ACHN (cell line): ENCODE measurements around the gene ARMC6.

Experiments
- DNase-seq: peaks from one replicate; pipeline ENCODE4 v3.0.0-alpha.2; 2015
- in situ Hi-C: cut with HindIII; loops from 2 replicates; pipeline ENCODE4 v1.10.0; 2017; ENCODE audit warnings: low sequenced_read_pairs, low pct_ligation_motif_present, low pct_unique_long_range_greater_than_20kb

ARMC6 gene

DNA sequence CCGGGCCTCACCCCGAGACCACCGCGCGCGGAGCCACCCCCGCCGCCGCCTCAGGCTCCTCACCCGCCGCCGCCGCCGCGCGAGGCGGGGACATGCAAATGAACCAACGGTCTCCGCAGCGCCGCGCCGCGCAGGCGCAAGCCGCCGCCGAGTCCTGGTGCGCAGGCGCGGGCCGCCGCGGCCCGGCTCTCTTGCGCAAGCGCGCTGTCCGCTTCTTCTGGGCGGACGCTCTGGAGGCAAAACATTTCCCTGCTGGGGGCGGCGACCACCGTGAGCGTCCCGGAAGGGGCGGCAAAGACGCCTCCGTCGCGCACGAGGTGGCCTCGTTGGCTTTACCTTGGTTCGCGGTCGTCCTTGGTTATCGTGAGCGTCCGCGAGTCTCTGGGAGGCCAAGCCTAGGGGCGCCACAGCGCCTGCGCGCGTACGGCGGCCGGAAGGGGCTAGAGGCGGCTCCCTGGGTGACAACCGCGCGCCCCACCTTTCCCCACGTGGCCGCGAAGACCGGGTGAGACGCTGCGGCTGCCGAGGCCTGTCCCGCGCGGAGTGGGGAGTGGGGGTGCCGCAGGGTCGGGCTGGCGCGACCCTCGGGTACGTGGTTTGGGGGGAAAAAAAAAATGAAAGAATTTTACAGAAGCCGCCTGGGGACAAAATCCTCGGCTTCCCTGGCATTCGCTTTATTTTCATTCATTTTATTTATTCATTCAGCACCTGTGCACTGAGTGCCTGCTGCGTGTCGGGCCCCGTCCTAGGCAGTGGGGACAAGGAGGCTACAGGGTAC lies at the start of gene ARMC6, which contains the start of gene SUGP2:
TSS of gene ARMC6 (plus strand) at position 178 of the 778 bp plus-strand sequence. CDS start 607 bp downstream, outside the sequence.
TSS of gene SUGP2 (minus strand) at position 92 of the 778 bp plus-strand sequence. CDS start 2,446 bp downstream, outside the sequence.
- peak; percentile 81 for DNase-seq
- in situ Hi-C loops: no loop called here

DNA sequence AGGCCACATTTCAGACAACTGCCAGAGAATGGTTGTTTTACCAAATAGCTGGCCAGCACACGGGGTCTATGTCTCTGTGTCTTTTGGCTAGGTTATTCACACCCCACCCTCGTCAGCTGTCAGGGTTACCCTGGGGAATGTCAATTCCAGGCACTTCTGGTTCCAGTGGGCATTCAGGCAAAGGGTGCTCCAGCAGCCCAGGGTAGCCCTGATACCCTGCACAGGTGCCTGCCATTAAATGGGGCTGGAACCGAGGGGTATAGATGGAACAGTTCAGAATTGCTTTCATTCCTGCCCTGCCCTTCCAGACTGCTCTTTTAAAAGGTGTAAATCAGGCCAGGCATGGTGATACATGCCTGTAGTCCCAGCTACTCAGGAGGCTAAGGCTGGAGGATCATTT lies 49.2 kb upstream of the ARMC6 start:
- DNase-seq: no peak
- in situ Hi-C loops: no loop called here

GRCh38 chr19:18985257-18985656 lies 48.1 kb upstream of the ARMC6 start:
- in situ Hi-C loops: no loop called here
- DNase-seq: no peak

DNA sequence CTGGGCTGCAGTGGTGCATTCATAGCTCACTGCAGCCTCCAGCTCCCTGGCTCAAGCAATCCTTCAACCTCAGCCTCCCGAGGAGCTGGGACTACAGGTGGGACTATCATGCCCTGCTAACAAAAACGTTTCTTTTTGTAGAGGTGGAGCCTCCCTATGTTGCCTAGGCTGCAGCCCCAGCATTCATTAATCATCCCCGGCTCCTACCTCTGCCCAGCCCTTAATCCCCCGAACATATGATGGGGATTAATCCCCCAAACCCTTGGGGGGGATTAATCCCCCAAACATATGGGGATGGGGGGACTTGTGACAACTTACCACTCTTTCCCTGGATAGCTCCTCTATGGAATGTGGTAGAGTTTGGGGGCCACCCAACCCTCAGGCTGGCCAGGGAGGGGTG lies 45.9 kb upstream of the ARMC6 start:
- no peak for DNase-seq
- in situ Hi-C loops: no loop called here

- in situ Hi-C loops: no loop called here
- DNase-seq: no peak
Measured at GRCh38 chr19:18989316-18989715, 44.1 kb upstream of the ARMC6 start.

- no peak for DNase-seq
- in situ Hi-C loops: no loop called here
Measured at GRCh38 chr19:18990128-18990708, 43.2 kb upstream of the ARMC6 start.

DNA sequence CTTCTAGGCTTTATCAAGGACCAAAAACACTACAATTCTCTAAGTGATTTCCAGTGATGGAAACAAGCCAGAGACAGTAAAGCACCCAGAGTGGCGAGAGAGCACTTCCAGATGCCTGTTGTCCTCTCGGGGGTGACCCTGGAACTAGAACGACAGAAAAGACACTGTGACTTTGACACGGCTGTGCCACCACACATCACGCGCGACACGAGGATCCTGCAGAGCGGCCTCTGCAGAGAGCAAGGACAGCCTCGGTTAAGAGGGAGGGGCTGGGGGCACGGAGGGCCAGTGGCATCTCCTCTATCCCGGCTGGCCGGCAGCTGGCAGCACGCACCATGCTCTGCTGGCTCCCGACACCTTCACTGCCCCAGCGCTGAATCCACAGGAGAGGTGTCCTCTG lies 42.4 kb upstream of the ARMC6 start:
- in situ Hi-C loops: no loop called here
- DNase-seq: no peak

- in situ Hi-C loops: no loop called here
Measured at GRCh38 chr19:18991468-18991867, 41.9 kb upstream of the ARMC6 start.

GRCh38 chr19:18992696-18993095 lies 40.7 kb upstream of the ARMC6 start:
- no peak for DNase-seq
- in situ Hi-C loops: no loop called here

More at GRCh38 chr19:18991468-18991867, 41.9 kb upstream of the ARMC6 start:
- DNase-seq: no peak

DNA sequence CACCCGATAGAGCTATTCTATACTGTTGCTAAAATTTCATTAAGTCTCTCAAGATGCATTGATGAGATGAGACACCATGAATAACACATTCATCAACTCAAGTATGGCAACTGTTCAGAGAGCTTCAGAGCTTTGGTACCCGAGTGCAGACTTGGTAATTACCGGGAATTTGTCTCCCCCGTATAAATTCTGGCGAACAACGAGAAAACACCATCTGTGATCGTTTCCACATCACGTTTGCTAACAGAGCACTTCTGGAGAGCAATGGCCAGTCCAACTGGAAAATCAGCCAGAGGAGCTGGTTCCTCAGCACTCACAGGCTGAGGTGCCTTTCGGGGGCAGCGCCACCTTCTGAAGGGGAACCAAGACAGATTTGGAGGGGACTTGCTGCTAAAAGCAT lies 40.3 kb upstream of the ARMC6 start:
- in situ Hi-C loops: no loop called here

GRCh38 chr19:18995804-18996241 lies 37.6 kb upstream of the ARMC6 start:
- in situ Hi-C loops: no loop called here
- DNase-seq: peak; percentile 72

More for the DNA sequence above, 40.3 kb upstream of the ARMC6 start:
- no peak for DNase-seq

DNA sequence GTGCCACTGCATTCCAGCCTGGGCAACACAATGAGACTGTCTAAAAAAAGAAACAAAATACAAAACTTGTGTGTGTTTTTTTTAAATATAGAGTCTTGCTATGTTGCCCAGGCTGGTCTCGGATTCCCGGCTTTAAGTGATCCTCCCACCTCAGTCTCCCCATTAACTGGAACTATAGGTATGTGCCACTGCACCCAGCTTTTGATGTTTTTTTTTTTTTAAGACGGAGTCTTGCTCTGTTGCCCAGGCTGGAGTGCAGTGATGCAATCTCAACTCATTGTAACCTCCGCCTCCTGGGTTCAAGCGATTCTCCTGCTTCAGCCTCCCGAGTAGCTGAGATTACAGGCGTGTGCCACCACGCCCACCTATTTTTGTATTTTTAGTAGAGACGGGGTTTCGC lies 37.1 kb upstream of the ARMC6 start:
- in situ Hi-C loops: no loop called here
- no peak for DNase-seq

GRCh38 chr19:18996796-18997394 lies 36.5 kb upstream of the ARMC6 start:
- in situ Hi-C loops: no loop called here
- DNase-seq: no peak

DNA sequence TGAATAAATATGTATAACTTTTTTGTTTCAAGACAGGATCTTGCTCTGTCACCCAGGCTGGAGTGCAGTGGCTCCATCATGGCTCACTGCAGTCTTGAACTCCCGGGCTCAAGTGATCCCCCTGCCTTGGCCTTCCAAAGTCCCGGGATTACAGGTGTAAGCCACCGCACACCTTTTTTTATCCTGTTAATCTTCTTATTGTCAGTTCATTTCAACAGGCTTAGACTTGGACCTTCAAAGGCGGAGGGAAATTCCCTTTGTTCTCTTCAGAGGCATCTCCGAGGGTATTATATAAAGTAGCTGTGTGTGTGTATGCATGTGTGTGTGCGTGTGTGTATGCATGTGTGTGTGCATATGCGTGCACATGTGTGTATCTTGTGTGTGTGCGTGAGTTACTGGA lies 35.1 kb upstream of the ARMC6 start:
- DNase-seq: no peak
- in situ Hi-C loops: no loop called here

- in situ Hi-C loops: no loop called here
- DNase-seq: no peak
Measured at GRCh38 chr19:18999016-18999758, 34.2 kb upstream of the ARMC6 start.

DNA sequence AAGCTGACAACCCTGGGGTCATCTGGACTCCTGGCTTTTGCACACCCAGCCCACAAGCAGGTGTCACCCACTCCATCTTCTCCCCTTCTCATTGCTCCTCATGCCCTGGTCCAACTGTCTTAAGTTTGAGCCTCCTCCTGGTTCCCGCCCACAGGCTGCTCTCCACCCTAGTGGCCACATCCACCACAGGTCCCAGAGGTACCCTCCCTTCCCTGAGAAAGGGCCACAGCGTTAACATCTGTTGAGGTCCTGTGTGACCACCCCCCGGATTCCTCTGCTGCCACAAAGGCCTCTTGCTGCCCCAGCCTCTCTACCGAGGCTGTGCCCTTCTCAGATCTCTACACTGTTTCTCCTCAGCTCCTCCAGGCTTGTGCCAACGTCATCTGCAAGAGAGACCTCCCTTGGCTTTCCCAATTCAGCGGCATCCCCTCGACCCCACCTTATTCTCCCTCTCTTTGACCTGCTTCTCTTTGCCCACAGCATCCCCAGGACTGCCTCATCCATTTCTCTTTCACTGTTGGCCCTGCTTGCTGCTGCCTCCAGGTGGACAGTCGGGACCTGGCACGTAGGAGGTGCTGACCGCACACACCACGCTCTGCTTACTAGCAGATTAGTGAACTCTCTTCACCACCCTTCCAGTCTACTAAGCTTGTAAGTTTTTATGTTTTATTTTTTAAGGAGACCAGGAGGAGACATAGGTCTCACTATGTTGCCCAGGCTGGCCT lies 33.3 kb upstream of the ARMC6 start:
- in situ Hi-C loops: no loop called here

DNA sequence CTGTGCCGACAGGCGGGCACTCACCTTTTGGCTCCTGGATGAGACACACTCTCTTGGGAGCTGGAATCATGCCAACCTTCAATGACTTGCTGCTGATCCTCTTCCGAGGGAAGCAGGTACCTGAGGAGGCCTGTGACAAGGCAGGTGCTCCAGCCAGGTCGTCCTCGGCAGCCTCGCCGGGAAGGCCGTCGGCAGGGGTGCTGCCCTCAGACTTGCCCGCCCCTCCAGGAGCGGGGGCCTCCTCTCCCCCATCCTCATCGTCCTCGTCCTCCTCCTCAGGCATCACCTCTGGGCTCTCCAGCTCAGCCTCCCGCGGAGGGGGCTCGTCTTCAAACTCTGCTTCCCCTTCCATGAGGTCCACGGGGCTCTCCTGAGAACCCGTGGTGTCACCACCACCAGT lies 29.3 kb upstream of the ARMC6 start:
- DNase-seq: no peak
- in situ Hi-C loops: no loop called here

More for the DNA sequence above, 33.3 kb upstream of the ARMC6 start:
- no peak for DNase-seq

GRCh38 chr19:19006213-19006612 lies 27.2 kb upstream of the ARMC6 start:
- in situ Hi-C loops: no loop called here
- DNase-seq: no peak
